ENCODE data around the gene RSPH10B2. TPM values are rescaled to one million over a fixed set of nuclear protein-coding genes. Genes with fewer than 3 reads are reported as not detected.
A peak's percentile ranks its signal among the peaks of the same experiment; 100 is the strongest.
"Not testable (repeated sequence)": the region's sequence is repeated elsewhere in the genome, so short reads cannot be mapped to it uniquely, and the experiment has no call there.

The RSPH10B2 gene
- total RNA-seq (0.51 and 0.66 TPM in 2 replicates), polyA plus RNA-seq (0.02 TPM in 1 of 2 replicates, not detected in the other), polyA minus RNA-seq (ENCODE audit: low replicate concordance) (1.8 TPM in 1 of 2 replicates, not detected in the other)
- polyA plus RNA-seq (2012) = 0.05 TPM in 1 of 2 replicates, not detected in the other

- not testable (repeated sequence) for H3K4me2 ChIP-seq (ENCODE audit: extremely low read depth, insufficient read depth, low read length); H3K27me3 ChIP-seq (ENCODE audit: control insufficient read depth, insufficient read depth, low read length); DNase-seq (ENCODE audit: low read depth in 2 of 2); H3K79me2 ChIP-seq (ENCODE audit: control insufficient read depth, insufficient read depth, low read length); H3K36me3 ChIP-seq (ENCODE audit: control insufficient read depth, insufficient read depth, low read length); H4K20me1 ChIP-seq (ENCODE audit: control insufficient read depth, extremely low read depth, insufficient read depth, low read length); H3K4me3 ChIP-seq (replicated peaks in 1 of 4; ENCODE audit: control extremely low read depth in 1 of 4, insufficient read depth in 1 of 4, low read depth in 3 of 4, low read length in 4 of 4); H2AFZ ChIP-seq (ENCODE audit: low read length); H3K9me3 ChIP-seq (ENCODE audit: control insufficient read depth, insufficient read depth, low read depth, low read length); H3K27ac ChIP-seq (ENCODE audit: insufficient read depth, low read length); H3K4me1 ChIP-seq (ENCODE audit: control insufficient read depth, extremely low read depth, insufficient read depth, low read length); H3K9ac ChIP-seq (ENCODE audit: insufficient read depth, low read length)
These were observed at the start of gene RSPH10B2 for GRCh38 chr7:6753964-6754363. TSS of gene RSPH10B2 (plus strand) at chr7:6754103. CDS start at chr7:6757678, 3,575 bp downstream.

DNA sequence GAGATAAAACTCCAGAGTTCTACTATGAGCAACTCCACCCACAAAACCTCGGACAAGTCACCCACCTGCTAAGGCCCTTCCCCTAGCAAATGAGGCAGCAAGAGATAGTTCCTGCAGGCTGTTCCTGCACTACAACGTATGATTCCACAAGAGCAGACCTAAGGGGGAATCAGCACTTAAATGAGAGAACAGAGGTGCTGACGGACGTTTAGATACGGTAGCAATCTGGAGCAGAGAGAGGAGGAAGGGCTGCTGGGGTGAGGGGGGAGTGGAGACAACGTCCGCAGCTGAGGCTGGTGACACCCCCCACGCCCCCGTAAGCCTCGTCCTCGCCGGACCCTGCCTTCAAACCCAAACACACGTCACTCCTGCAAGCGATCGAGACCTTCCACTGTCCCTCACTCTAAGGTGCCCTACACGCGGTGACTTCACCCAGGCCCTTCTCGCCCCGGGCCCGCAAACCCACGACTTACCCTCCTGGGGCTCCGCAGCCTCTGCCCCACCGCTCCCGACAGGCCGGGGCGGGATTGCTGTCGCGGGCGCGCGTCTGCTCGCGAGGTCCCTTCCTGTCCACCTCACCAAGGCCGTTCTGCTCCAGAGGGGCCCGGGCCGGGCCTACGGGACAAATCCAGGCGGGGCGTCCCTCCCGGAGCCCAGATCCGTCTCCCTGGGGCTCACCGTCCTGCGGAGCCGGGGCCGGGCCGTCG, 47.8 kb upstream of the RSPH10B2 start:
- H3K27ac ChIP-seq (ENCODE audit: insufficient read depth, low read length) = peak overlapping the region; percentile 65
- peaks cover 2% of the 10 kb centered on the region for H3K9me3 ChIP-seq (ENCODE audit: control insufficient read depth, insufficient read depth, low read depth, low read length)
- H3K4me2 ChIP-seq (ENCODE audit: extremely low read depth, insufficient read depth, low read length) = peak overlapping the region; percentile 81
- peak overlapping the region; percentile 50 to 97 (median 88) for H3K4me3 ChIP-seq (replicated peaks in 1 of 4; ENCODE audit: control extremely low read depth in 1 of 4, insufficient read depth in 1 of 4, low read depth in 3 of 4, low read length in 4 of 4)
- DNase-seq (ENCODE audit: low read depth in 2 of 2) = peak; percentile 38
- peaks cover 48% of the 10 kb centered on the region for H3K79me2 ChIP-seq (ENCODE audit: control insufficient read depth, insufficient read depth, low read length)
- peaks cover 6% of the 10 kb centered on the region for H3K36me3 ChIP-seq (ENCODE audit: control insufficient read depth, insufficient read depth, low read length)
- TF ChIP-seq EZH2 (IDR thresholded peaks at IDR 0.05; ENCODE audit: low read length, missing control alignments) (no peak), CTCF (conservative IDR thresholded peaks at IDR 0.05 in 1 of 2, IDR thresholded peaks at IDR 0.05 in 1 of 2; ENCODE audit: low read depth in 1 of 2, low read length in 2 of 2) (no peak)
- H2AFZ ChIP-seq (ENCODE audit: low read length) = no peak overlapping the region
- H3K9ac ChIP-seq (ENCODE audit: insufficient read depth, low read length) = peak overlapping the region; percentile 97
- no peaks in the 10 kb centered on the region for H3K27me3 ChIP-seq (ENCODE audit: control insufficient read depth, insufficient read depth, low read length)
- H4K20me1 ChIP-seq (ENCODE audit: control insufficient read depth, extremely low read depth, insufficient read depth, low read length) = no peaks in the 10 kb centered on the region
- H3K4me1 ChIP-seq (ENCODE audit: control insufficient read depth, extremely low read depth, insufficient read depth, low read length) = no peaks in the 10 kb centered on the region

DNA sequence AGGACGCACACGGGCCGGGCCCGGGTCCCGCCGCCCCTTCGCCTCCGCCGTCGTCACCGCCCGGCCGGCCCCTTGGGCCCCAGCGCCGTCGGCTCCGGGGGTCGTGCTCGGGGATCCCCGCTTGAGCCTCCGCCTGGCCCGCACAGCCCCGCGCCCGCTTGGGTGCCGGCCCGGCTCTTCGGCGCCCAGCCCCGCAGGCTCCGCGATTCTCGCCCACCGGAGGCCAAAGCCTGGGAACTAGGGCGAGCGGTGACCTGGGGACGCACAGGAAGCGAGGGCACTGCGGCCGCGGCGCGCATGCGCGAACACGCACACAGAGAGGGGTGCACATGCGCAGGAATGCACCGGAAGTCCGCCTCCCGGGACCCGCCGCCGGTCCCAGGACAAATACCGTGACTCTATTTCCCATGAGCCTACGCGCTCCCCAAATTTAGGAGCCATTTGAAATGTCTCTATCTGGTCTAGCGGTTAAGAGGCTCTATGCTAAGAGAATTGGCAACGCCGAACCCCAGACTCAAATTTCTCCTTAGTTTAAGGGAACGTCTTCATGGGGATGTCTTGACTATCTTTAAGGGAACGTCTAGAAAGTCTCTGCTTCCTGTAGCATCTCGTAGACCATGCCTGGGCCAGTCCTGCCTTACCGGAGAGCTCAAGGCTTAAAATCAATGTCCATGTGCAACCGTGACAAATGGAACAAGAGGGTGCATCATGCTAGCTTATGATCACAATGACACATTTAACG, 47.1 kb upstream of the RSPH10B2 start, which contains the start of gene ZNF12:
ZNF12 (minus strand) TSS at position 282 of the 742 bp plus-strand sequence. CDS start 1,774 bp downstream, outside the sequence.
- peaks cover 2% of the 10 kb centered on the region for H3K9me3 ChIP-seq (ENCODE audit: control insufficient read depth, insufficient read depth, low read depth, low read length)
- H2AFZ ChIP-seq (ENCODE audit: low read length) = peak within 1 kb of the TSS; percentile 100
- H3K27me3 ChIP-seq (ENCODE audit: control insufficient read depth, insufficient read depth, low read length) = no peaks in the 10 kb centered on the region
- H3K79me2 ChIP-seq (ENCODE audit: control insufficient read depth, insufficient read depth, low read length) = peaks cover 42% of the 10 kb centered on the region
- peak within 1 kb of the TSS; percentile 93 for H3K4me2 ChIP-seq (ENCODE audit: extremely low read depth, insufficient read depth, low read length)
- peak within 1 kb of the TSS; percentile 65 for H3K27ac ChIP-seq (ENCODE audit: insufficient read depth, low read length)
- TF ChIP-seq CTCF (conservative IDR thresholded peaks at IDR 0.05 in 1 of 2, IDR thresholded peaks at IDR 0.05 in 1 of 2; ENCODE audit: low read depth in 1 of 2, low read length in 2 of 2) (no peak), EZH2 (IDR thresholded peaks at IDR 0.05; ENCODE audit: low read length, missing control alignments) (no peak)
- H3K4me1 ChIP-seq (ENCODE audit: control insufficient read depth, extremely low read depth, insufficient read depth, low read length) = no peaks in the 10 kb centered on the region
- H3K9ac ChIP-seq (ENCODE audit: insufficient read depth, low read length) = peak within 1 kb of the TSS; percentile 97
- H3K4me3 ChIP-seq (replicated peaks in 1 of 4; ENCODE audit: control extremely low read depth in 1 of 4, insufficient read depth in 1 of 4, low read depth in 3 of 4, low read length in 4 of 4) = peak within 1 kb of the TSS; percentile 50 to 97 (median 88)
- H3K36me3 ChIP-seq (ENCODE audit: control insufficient read depth, insufficient read depth, low read length) = peaks cover 6% of the 10 kb centered on the region
- H4K20me1 ChIP-seq (ENCODE audit: control insufficient read depth, extremely low read depth, insufficient read depth, low read length) = no peaks in the 10 kb centered on the region
- DNase-seq (ENCODE audit: low read depth in 2 of 2) = peak; percentile 88 to 95

All from fibroblast of lung (primary cell).